Activated CD8-positive, alpha-beta memory T cell treated with anti-CD3 and anti-CD28 coated beads for 1 hour (primary cell): ENCODE measurements around the gene ZC3H7B.

ENCODE experiments used
- DNase-seq, 2 donors: peaks; one replicate each; pipeline ENCODE4 v3.0.0-alpha.2; 2020; ENCODE audit warnings: low read depth in 1 of 2; ENCODE audit errors: extremely low read depth in 1 of 2

Gene ZC3H7B

GRCh38 chr22:41320416-41321240 is 19.3 kb downstream of the ZC3H7B start:
- no peak for DNase-seq

- DNase-seq: no peak
Observed at GRCh38 chr22:41324821-41325528, 23.6 kb downstream of the ZC3H7B start.

- no peak for DNase-seq
Observed at GRCh38 chr22:41327124-41327523, 25.8 kb downstream of the ZC3H7B start.

- DNase-seq: no peak
Observed at GRCh38 chr22:41330169-41330568, 28.8 kb downstream of the ZC3H7B start.

- no peak for DNase-seq
Observed at GRCh38 chr22:41332217-41332939, 31.1 kb downstream of the ZC3H7B start.

GRCh38 chr22:41333806-41334205 is 32.5 kb downstream of the ZC3H7B start:
- no peak for DNase-seq

- DNase-seq: no peak
Observed at GRCh38 chr22:41334215-41334614, 32.9 kb downstream of the ZC3H7B start.

- DNase-seq: no peak
Observed at GRCh38 chr22:41334951-41335635, 33.8 kb downstream of the ZC3H7B start.

- no peak for DNase-seq
Observed at GRCh38 chr22:41338614-41339212, 37.4 kb downstream of the ZC3H7B start.

- no peak for DNase-seq
Observed at GRCh38 chr22:41339823-41340222, 38.5 kb downstream of the ZC3H7B start.

GRCh38 chr22:41340357-41340756 is 39.0 kb downstream of the ZC3H7B start:
- DNase-seq: no peak

GRCh38 chr22:41341012-41341411 is 39.7 kb downstream of the ZC3H7B start:
- DNase-seq: no peak

- DNase-seq: no peak
Observed at GRCh38 chr22:41341990-41342389, 40.7 kb downstream of the ZC3H7B start.

- no peak for DNase-seq
Observed at GRCh38 chr22:41343300-41343699, 42.0 kb downstream of the ZC3H7B start.

GRCh38 chr22:41343717-41344116 is 42.4 kb downstream of the ZC3H7B start:
- DNase-seq: no peak

GRCh38 chr22:41344189-41344788 is 43.0 kb downstream of the ZC3H7B start:
- DNase-seq: no peak

GRCh38 chr22:41345807-41346335 is 44.5 kb downstream of the ZC3H7B start:
- DNase-seq: no peak

GRCh38 chr22:41347066-41347859 is 45.9 kb downstream of the ZC3H7B start:
- DNase-seq: no peak

- no peak for DNase-seq
Observed at GRCh38 chr22:41348964-41349484, 47.7 kb downstream of the ZC3H7B start.
